Anterior cingulate cortex (tissue), 58 donors: Measurements from ENCODE around the gene GRK6.

Experiments
- DNase-seq, 58 donors: peaks; one replicate each; lab custom pipeline; 2025; lab: John Stamatoyannopoulos, UW

Gene GRK6

DNA sequence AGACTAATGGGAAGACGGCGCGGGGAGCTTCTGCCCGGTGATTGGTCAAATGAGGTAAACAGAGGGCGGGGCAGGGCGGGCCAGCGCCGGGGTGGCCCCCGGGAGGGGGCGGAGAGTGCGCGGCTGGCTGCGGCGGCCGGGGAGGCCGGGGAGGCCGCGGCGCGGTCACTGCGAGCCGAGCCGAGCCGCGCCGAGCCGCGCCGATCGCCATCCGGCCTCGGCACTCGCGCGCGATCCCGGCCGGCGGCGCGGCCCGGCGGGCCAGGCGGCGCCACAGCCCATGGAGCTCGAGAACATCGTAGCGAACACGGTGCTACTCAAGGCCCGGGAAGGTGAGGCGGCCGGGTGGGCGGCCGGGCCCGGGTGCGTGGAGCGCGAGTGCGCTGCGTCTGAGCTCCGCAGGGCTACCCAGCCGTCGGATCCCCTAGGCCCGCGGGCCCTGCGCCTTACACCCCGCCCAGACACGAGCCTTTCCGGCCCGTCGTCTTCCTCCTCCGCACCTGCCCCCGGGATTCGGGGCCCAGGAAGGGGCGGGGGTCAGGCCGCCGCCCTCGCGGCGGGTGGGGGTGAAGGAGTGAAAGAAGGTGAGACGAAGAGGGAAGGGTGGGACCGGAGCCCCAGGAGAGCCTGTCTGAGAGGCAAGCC lies at the start of gene GRK6:
TSS of gene GRK6 (plus strand) at position 111 of the 645 bp plus-strand sequence. CDS start at position 281, 170 bp downstream.
- DNase-seq: peak in 6 of 58 donors; percentile 51 to 68 (median 58)

DNA sequence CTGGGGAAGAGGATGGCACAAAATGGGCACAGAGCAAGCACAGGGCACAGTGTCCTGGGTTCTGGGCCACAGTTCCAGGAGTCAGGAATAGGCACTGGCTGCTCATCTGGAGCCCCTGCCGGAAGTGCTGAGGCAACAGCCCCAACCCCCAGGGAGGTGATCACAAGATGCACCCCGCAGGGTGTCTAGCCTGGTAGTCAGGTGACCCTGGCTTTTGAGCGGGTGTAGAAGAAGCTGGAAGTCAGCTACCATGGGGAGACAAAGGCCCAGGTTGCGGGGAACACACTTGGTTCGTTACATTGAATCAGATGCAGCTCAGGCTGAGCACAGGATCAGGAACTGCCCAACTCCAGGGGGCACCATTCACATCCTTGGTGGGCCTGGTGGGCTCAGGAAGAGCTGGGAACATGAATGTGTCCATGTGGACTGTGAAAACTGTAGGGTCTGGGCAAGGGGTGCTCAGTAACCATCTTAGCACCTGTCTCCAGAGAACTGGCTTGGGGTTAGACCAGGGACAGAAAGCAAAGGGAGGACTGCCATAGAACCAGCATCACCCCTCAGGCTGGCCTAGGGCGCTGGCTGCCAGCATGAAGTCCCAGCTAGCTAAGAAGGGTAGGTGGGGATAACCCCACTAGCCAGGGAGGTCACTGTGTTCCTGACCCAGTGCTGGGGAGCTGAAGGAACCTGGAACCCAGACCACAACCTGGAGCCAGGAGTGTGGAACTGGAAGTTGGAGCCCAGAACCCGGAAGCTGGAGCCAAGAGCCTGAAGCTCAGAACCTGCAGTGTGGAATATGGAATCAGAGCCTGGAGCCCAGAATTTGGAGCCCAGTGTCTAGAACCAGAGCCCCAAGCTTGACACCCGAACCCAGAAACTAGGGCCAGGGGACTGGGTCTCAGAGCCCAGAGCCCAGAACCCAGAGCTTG lies 48.4 kb upstream of the GRK6 start:
- no peak for DNase-seq

DNA sequence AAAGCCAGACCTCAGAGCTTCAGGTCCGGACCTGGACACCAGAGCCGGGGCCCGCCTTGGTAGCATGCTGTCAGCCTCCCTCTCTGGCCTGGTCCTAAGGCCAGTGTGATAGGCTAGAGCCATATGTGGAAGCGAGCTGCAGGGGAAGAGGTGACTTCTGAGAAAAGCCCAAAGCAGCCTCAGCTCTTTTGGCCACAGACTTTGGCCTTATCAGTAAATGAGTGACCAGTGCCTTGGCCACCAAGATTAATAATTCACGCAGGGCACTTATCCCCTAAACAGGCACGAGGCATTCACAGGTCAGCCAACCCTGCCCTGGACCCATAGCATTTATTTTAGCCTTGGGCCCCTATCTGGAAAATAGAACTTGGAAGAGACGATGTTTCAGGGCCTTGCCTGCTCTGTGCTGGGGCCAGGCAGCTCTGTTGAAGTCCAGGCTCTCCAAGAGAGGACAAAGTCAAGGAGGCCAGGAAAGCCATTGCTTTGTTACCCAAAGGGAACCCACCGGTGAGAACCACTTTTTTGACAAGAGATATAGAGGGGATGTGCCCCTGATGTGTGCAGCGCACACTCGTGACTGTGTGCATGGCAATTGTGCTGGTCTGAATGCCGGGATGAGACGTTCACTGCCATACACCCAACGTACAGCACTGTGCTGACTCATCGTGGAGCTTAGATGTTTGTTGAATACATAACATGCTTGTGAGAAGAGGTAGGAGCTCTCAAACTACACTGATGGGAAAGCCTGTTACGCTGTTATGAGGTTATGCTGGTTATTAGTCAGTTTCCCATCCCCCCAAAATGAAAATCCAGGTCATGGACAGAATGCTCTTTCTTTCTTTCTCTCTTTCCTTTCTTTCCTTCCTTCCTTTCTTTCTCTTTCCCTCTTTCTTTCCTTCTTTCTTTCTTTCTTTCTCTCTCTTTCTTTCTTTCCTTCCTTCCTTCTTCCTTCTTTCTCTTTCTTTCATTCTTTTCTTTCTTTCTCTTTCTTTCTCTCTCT lies 47.3 kb upstream of the GRK6 start:
- DNase-seq: peak in 2 of 58 donors; percentile 5 to 12

DNA sequence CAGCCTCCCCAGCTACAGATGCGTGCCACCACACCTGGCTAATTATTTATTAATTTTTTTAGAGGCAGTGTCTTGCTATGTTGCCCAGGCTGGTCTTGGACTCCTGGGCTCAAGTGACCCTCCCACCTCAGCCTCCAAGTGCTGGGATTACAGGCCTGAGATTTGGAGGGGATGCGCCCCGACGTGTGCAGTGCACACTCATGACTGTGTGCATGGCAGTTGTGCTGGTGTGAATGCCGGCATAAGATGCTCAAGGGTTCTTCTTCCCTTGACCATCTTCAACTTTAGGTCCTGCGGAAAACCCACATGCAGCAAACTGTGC lies 45.7 kb upstream of the GRK6 start:
- no peak for DNase-seq

DNA sequence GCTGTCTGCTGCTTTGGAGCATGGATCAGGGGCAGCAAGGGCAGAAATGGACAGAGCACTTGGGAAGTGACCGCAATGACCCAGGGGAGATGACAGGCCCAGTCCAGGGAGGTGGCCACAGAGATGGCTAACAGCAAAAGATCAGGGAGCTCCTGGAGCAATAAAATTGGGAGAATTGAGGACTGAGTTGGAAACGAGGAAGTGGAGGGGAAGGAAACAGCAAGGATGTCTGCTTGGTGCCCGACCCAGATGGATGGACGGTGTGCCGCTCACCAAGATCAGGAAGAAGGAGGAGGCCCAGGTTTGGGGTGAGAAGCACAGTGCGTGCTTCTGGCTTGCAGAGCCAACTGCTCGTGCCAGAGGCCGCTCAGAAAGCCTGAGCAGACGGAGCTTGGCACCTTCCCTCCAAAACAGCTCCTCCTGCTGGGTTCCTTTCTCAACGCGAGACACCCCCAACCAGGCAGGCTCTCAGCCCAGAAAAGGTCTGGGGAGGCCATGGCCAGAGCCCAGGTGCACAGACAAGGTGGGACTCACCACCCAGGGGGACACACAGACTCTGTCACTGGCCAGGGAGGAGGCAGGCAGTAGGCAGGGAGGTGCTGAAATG lies 44.0 kb upstream of the GRK6 start:
- DNase-seq: peak in 34 of 58 donors; percentile 4 to 68 (median 30)

DNA sequence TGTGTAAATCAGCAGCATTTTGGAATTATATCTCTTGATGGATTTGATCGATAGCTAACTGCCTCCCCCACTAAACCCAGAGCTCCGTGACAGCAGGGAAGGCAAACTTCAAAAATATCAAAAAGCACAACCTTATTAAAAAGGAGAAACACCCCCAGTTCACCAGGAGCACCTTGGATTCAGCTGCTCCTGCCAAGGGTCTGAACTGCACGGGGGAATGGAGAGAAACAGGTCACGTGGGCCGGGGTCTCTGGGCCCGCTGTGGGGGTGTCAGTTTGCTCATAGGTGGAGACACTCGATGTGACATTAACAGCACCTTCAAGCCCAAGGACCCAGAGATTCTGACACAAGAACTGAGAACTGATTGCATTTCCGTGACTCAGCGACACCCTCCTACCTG lies 43.3 kb upstream of the GRK6 start:
- DNase-seq: no peak

DNA sequence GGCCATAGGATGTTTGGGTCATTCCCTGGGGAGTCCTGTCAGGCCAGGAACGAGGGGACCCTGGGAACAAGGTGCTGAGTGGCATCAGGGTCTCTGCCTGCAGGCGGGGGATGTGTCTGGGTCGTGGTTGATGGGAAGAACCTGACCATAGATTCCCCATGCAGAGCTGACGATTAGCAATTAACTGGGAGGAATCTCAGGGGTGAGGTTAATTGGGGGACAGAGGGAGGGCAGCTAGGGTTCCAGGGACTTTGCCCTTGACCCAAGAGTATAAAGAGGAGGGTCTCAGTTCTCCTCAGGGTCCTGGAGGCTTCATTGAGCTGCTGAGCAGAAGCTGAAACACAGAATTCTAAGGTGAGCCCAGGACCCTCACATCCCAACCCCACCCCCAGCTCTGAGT lies 42.3 kb upstream of the GRK6 start, which contains the start of gene SLC34A1:
TSS of gene SLC34A1 (plus strand) at position 301 of the 400 bp plus-strand sequence. CDS start 1,308 bp downstream, outside the sequence.
- DNase-seq: no peak

DNA sequence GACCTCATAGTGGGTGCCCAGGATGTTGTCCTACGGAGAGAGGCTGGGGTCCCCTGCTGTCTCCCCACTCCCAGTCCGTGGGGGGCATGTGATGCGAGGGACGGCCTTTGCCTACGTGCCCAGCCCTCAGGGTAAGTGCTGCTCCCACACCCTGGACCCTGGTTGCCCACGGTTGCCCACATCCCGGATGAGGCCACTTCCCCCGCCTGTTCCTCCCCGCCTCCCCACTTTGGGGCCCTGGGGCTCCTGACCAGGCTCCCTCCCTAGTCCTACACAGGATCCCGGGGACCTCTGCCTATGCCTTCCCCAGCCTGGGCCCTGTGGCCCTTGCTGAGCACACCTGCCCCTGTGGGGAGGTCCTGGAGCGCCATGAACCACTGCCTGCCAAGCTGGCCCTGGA lies 40.8 kb upstream of the GRK6 start:
- no peak for DNase-seq

DNA sequence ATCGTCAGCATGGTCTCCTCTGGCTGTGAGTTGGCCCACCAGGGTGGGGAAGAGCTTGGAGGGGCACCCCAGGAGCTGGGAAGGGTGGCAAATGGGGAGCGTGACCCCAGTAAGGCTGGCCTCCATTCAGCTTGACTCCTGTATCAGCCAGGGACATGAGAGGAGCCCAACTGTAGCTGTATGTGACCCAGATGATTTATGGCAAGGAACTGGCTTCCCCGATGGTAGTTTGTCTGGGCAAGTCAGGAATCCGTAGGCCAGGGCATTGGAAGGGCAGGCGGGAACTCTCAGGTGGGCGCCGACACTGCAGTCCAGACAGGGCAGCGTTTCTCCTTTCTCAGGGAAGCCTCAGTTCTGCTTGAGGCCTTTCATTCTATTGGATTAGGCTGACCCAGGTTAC lies 39.9 kb upstream of the GRK6 start:
- DNase-seq: no peak

DNA sequence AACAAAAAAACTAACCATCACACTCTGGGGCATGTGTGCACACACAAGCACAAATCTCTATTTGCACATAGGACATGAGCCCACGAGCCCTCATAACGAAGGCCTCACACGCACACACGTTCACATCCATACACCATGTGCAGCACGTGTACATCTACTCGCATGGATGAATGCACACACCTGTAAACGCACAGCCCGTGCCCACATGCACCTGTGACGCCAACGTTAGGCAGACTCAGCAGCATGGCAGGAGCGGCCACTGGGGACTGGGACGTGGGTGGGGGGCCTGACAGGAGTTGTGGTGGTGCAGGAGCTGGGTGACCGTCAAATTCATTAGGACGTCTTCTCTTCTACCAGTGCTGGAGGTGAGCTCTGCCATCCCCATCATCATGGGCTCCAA lies 39.1 kb upstream of the GRK6 start:
- no peak for DNase-seq

DNA sequence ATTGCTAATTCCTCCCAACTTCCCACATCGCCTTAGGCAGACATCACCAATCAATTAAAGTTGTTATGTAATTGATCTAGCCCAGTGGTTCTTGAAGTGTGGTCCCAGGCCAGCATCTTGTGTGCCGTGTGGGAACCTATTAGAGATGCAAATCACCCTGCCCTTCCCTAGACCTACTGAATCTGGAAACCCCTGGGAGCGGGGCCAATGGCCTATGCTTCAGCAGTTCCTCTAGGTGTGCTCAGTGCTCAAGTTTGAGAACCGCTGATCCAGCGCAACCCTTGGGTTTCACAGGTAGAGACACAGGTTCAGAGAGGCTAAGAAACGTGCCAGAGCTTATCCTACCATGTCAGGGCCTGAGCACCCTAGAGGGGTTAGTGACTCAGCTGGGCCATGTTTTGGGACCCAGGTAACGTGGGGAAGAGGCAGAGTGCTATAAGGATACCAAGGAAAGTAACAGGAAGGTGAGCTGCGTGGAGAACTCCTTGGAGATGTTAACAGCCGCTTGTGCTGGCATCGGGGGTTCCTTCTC lies 37.9 kb upstream of the GRK6 start:
- DNase-seq: no peak

DNA sequence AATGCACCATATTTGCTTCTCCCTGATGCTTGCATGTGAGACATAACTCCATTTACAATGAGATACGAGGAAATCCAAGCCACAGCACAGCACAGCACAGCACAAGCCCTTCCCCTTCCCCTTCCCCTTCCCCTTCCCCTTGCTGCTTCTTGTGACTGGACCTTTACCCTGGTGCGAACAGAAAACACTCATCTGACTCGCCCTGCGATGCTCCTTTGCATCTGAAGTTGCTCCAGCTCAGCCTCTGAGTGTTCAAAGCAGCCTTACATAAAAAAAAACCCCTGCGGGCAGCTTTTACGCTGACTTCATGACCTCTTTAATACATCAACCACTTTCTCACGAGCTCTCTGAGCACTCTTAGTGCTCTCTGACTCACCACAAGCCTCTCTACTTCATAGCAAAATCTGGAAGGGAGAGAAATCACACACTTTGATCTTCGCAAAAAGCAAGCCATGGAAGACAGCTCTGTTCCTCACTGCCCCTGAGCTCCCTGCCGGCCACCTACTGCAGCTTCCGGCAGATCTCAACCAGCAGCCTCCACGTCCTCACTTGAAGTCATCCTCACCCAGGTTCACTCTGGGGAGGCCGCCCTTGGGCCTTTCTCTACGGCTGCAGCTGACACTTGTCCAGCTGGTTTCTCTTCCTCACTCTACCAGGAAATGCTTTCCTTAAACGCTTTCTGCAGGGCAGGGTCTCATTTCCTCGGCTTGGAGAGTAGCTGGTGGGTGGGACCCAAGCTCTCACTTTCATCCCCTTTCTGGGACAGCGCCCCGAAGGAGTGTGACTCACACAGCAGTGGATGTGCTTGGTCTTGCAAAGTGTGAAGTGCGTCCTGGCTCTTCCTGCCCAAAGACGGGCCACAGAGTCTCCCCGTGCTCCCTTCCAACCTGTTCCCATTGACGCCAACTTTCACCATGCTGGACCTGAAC lies 37.0 kb upstream of the GRK6 start:
- no peak for DNase-seq

DNA sequence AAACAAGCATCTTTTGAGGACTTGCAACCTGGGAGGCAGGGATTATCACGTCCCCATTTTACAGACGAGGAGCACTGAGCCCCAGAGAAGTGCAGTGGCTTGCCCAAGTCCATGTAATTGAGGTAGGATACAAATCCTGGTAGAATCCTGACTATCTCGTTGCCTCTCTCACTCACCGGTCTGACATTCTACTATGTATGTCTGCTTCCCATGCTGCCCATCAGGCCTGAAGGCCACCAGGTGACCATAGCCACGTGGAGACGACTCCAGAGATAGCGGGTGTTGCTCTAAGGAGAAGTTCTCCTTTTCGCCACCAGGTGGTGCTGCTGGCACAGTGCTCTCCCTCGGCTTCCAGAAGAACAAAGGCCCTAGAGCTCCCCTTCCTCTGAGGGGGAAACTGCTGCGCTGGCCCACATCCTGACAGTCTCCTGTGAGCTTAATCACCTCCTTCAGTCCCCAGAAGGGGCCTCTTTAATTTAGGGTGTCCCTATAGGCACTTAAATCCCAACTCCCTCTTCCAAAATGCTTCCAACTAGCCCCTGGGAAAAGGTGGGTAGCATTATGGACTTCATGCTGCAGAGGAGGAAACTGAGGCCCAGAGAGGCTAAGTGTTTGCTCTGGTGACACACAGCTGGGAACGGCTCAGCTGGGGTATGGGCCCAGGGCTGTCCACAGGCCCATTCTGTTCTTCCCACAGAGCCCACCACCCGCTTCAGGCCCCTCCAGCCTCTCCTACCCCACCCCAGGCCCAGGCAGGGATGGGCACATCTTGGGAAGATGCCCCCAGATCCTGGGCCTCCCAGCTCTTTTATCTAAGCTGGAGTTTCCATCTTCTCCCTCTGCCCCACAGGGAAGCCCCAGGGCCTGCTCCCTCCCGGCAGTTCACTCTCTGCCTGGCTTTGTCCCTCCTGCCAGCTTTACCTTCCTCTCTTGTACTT lies 35.8 kb upstream of the GRK6 start:
- peak in 54 of 58 donors; percentile 13 to 87 (median 56) for DNase-seq

DNA sequence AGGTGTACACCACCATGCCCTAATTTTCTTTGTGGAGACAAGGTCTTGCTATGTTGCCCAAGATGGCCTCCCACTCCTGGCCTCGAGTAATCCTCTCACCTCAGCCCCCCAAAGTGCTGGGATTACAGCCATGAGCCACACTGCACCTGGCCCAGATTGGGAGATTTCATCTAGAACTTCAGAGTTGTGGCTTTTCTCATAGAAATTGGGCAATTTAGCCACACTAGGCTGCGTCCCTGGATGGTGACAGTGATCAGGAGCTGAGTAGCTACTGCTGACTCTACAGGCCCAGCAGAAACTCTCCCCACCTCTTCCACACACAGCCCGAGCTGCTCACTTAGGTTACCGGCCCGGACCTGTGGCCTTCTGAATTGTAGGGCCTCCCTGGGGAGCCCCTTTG lies 33.7 kb upstream of the GRK6 start:
- no peak for DNase-seq

DNA sequence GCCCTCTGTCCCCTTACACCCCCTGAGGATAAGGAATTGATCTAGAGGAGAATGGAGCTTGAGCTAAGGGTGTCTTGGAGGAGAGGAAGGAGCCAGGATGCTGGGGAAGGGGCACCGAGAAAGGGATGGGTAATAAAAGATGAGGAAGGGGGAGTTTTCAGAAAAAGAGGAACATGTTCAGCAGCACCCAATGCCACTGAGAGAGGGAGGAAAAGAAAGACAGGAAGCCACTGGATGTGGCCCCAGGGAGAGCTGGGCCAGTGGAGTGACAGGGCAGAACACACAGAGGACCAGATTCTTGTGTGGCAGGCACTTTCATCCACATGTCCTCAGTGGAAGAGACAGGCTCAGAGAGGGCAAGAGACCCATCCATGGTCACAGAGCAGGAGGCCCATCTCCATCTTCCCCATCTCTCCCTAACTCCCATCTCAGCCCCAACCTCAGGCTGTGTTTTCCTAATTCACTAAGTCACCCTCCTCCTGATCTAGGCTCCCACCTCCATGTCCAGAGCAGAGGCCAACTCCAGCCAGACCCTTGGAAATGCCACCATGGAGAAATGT lies 33.2 kb upstream of the GRK6 start:
- DNase-seq: no peak

DNA sequence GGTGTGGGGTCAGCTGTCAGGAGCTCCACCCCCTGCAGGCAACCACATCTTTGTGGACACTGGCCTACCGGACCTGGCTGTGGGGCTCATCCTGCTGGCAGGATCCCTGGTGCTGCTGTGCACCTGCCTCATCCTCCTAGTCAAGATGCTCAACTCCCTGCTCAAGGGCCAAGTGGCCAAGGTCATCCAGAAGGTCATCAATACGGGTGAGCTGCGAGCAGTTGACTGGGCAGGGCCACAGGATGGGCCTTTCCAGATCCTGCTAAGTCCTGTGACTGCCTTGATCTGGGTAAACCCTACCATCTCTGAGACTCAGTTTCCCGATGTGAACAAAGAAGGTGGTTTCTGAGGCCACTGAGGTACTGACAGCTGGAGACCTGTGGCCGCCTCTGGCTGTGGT lies 32.5 kb upstream of the GRK6 start:
- no peak for DNase-seq

DNA sequence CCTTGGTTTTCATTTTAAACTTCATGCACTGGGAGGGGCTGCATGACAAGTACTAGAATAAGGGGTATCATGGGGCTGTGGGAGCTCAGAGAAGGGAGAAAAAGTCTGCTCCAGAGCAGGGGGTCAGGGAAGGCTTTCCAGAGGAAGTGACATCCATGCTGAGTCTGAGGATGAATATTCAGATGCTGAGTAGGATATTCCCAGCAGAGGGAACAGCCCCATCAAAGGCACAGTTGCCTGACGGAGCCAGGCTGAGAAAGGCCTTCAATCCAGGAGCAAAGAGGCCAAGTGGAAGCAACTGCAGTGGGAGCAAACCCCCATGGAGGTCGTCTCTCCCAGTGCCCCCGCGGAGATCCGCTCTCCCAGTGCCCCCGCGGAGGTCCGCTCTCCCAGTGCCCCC lies 30.4 kb upstream of the GRK6 start:
- no peak for DNase-seq
